GM18907 (cell line): ENCODE data around the gene ZFPL1.

Source experiments
- ATAC-seq: cut with Tn5 transposase; IDR thresholded peaks from one replicate; pipeline ENCODE4 v1.9.1; 2021; ENCODE audit warnings: mild to moderate bottlenecking, moderate library complexity; ENCODE audit not compliant: unreplicated experiment

Gene ZFPL1

DNA sequence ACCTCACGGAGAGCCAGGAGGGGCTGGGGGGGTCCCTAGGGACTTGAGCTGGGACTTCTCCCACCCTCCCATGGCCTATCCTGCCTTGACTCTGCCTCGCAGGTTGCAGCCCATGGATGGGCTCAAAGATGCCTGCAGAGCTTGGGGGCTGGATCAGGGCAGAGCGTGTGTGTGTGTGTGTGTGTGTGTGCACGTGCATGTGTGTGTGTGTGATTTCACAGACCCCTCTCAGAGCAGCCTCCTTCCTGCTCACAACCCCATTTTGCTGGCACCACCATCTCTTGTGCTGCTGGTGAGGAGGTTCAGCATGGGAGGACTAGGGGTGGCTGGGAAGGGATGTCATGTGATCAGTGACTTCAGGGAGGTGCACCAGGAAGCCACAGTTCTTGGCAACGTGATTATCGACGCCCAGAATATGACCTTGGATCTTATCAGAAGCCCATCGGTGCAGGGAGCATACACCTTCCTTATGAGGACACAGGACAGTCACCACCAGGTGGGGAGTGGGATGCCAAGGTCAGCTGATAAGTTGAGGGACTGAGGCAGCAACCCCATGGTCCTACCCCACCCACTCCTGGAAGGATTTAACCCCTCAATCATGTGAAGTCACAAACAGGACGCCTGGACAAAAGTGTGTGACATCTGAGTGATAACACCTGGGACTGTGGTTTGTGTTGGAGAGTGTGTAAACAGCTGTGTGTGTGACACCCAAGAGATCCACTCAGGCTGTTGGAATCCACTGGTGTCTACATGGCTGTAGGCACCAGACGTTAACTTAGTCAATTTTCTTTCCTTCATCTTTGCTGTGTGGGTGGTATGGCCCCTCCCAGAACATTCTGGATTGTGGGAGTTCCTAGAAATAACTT lies 23.8 kb upstream of the ZFPL1 start:
- ATAC-seq: no peak

DNA sequence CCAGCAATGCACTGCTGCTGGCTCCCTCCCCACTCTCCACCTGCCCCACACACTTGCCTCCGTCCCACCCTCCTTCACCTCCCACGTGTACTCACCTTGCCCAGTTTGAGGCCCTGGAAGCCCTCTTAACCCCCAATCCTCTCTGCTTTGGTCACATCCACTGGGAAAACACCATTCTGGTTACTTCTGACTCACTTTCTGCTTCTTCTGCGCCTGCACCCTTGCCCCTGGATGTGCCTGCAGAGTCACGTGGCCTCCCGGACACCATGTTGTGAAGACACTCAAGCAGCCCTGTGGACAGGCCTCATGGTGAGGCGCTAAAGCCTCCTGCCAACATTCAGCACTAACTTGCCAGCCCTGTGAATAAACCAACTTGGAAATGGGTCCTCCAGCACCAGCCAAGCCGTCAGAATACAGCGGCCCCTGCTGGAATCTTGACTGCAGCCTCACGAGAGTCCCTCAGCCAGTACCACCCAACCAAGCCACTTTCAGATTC lies 23.1 kb upstream of the ZFPL1 start:
- ATAC-seq: no peak

DNA sequence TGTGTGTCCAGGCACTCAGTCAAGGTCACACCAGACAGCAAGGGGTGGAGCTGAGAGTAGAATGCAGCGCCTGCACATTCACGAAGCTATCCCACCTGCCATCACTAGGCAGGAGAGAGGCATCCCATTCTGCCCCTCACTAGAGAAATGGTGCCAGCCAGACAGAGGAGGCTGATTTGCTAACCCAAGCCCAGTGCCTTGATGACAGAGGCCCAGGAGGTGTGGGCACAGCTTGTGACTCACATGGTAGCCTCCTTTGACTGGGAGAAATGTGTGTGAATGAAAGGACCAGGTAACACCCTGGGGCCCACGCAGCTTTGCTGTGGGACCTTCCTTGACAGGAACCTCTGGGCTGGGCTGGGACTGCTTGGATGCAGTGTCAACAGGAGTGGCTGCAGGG lies 20.5 kb upstream of the ZFPL1 start:
- no peak for ATAC-seq

DNA sequence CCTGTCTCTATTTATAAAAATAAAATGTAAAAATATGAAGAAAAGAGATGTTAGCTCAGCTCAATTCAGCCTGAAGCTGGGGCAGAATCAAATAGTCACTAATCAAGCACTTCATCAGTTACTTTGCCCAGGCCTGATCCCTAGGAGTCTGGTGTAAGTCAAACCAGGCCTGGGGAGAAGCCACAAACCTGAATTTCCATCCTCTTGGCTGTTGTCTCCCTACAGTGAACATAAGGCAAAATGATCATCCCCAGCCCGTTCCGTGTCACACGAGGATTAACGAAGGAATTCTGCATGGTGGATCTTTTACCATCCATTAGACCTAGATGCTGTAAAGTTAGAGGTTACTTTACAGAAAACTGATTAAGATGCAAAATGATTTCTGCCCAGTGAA lies 19.2 kb upstream of the ZFPL1 start:
- no peak for ATAC-seq

DNA sequence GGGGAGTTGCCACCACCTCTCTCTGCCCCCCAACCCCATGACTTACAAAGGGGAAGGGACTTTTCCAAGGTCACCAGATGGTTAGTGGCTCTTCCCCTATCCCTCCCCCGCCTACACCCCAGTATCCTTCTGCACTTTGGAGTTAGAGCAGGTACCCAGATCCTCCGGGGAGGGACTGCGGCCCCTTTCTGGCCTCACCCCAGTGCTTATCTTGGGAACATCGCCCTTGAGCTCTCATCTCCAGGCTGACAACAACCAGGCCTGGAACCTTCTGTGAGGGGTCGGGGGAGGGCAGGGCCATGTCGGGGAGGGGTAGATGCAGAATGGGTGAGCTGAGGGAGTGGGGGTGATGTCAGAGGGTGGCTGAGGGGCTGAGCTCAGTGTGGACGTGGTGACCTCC lies 18.2 kb upstream of the ZFPL1 start:
- ATAC-seq: no peak

DNA sequence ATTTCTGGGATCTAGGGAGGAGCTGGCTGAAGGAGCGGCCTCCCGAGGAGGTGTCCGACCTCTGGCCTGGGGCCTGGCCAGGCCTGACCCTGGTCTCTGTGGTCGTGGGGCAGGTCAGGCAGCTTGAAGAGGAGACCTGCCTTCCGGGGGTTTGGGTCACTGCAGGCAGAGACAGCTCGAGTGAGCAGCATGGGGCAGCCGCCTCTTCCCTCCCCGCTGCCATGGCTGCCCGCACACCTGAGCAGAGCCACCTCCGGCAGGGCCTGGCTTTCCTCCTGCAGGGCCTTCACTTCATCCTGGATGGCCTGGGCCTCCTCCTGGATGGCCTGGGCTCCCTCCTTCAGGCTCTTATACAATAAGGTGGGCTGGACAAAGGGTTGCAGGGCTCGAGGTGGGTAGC lies 17.7 kb upstream of the ZFPL1 start:
- no peak for ATAC-seq

DNA sequence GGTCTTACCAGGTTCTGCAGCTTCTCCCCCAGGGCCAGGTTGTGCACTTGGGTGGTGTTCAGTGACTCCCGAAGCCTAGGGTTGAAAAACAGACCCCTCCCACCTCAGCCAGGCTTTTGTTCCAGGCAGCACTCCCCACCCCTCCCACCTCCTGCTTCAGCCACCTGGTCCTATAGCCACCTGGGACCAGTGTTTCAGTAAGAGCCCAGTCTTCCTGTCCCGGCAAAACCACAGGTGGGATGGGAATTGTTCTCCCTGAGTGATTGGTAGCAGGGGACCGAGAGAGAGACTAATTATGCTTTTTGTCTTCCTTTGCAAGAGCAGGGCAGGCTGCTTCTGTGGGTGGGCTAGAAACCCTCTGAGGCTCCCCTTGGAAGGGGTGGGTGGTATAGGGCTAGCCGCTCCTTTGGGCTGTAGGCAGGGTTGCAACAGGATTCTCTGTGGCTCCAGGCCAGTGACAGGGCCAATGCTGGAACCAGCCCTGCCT lies 17.2 kb upstream of the ZFPL1 start:
- ATAC-seq: no peak

DNA sequence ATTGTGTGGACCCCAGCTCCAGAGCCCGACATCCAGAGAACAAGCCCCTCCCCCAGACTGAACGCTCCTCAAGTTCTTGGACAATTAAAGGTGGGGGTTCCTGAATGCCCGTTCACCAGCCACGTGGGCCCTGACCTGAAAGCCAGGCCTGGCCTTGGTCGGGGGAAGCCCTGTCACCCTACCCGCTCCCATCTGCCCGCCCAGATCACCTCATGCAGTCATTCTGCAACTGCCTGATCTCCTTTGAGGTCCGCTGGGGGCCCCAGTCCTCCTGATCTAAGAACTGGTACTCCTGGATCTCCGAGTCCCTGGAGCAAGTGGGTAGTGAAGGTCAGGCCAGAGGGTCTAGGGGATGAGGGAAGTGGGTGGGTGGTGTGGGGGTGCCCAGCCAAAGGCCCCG lies 16.6 kb upstream of the ZFPL1 start:
- no peak for ATAC-seq

DNA sequence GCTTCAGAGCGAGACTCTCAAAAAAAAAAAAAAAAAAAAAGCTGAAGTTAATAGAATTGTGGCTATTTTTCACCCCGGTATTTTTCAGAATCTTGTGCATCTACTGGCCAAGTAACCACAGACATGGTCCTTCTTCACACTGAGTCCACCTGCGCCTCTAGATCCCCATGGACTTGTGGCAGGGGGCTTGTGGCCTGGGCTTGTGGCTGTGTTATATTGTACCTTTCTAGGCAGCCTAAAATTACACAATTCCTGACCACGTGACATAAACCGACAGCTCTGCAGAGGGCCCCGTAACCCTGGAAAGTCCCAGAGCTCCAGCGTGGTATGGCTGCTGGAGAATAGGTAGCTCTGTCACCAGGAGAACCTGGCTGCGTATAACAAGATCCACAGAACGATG lies 14.8 kb upstream of the ZFPL1 start:
- ATAC-seq: no peak

DNA sequence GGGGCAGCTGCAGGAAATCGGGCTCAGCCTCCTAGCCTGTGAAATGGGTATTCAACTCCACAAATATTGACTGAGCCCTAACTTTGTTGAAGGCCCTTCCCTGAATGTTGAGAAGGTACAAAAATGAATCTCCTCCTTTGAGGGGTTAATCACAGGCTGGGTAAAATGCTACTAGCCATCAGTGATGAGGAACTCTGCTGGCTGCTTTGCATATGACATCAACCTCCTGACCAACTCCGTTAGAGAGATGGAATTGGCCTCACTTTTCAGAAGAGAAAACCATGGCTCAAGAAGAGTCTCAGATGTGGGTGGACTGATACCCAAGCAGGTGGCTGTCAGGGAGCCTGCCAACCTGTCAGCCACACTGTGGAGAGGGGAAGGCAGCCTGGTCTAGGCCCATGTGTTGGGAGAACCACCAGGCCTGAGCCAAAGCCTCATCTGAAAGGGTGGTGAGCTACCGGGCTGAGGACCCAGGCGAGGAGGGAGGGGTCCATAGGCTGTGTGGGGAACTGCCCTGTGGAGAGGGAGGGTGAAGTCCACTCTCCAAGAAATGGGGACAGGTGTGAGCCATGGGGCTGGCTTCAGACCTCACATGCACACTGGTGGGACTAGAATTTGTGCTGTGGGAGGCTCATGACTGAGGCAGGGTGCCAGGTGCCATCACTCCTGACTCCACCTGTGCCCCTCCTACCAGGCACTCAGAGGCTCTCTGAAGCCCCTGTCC lies 12.0 kb upstream of the ZFPL1 start:
- no peak for ATAC-seq

DNA sequence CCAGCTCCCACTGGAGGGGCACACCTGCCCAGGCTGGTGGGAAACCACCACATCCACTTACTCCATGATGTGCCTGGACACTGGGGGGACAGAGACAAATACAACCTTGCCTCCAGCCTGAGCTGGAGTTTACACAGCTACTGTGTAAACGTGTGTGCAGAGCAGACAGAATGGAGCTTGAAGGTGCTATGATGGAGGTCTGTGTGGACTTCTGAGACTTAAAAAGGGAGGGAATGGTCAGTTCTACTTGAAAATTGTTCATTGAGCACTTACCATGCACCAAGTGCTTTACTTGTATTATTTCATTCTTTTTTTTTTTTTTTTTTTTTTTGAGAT lies 11.4 kb upstream of the ZFPL1 start:
- no peak for ATAC-seq

DNA sequence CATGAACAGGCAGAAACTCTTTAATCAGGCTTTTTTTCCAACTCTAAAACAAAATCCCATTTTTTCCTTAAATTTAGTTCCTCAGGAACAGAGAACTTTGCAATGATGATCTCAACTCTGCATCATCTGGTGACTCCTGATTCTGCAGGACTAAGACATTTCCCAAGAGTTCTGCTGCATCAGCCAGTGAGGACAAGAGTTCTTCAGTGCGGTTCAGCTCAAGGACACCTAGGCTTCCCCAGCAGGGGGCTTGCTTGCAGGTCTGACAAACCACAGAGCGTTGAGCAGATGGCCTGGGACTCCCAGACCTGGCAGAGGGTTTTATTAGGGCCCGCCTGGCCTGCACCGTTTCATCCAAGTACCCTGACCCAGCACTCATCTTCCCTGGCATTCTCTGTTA lies 6.6 kb upstream of the ZFPL1 start:
- ATAC-seq: no peak

DNA sequence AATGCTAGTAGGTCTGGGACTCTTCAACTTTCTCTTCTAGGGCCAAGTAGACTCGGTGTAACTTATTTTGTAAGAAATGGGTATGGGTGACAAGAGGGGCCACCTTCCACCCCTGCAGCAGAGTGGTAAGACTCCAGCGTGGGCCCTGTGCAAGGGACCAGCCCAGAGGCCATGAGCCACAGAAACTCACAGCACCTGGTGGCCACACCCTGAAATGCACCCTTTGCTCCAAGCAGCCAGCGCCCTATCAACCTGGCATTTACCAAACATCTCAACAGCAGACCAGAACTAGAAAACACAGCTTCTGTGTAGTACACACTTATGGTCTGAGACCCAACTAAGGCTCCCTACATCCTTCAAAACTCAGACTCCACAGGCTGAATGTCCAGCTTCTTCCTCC lies 5.9 kb upstream of the ZFPL1 start:
- ATAC-seq: peak; percentile 49

DNA sequence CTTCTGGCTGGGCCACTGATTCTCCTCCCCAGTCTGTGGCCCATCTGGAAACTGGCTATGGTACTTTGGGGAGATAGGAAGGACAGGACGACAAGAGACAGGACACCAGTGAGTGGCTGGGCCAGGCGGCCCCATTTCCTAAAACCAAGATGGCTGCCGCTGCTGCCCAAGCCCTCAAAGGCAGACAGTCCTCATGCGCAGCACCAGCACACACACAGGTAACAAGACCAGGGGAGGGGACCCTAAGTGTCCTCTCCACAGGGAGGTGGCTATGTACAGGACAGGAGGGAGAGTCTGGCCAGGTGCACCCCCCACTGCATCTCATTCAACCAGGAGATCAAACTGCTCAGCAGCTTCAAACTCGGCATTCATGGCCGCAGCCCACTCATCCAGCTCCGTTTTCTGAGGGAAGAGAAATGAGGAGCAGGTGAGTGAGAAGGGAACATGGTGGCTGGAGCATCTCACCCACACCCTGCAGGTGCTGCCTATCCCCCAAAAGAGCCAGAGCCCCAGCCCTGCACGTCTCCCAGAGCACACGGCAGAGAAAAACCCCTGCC lies 5.2 kb upstream of the ZFPL1 start:
- ATAC-seq: no peak

DNA sequence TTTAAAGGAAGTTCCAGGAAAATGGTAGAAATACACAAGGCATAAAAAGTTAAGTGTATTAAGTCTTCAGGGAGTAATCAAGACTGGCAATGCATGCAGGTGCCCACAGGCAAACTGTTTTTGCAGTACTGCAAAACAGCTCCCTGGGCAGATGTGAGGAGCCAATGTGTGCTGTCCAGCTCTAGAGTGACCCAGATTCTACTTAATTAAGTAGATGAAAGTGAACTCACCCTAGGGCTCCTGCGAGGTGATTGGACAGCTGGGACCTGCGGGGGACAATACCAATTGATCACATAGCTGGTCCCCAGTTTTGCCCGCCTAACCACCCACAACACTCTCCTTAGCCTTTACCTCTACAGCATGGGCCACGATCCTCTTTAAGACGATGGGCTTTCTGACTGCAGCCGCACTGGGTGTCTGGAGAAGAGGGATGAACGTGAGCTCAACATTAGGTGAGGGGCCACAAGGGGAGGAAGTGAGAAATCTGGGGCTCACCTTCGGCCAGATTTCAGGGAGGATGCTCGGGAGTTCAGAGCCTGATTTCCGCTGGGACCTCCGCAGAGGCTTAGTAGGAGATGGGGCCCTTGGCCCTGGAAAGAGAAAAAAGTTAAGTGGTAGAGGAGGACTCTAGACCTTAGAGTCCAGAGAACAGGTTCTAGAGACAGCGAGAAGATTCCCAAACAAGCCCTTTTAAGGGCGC lies 738 bp upstream of the ZFPL1 start:
- ATAC-seq: peak; percentile 20

DNA sequence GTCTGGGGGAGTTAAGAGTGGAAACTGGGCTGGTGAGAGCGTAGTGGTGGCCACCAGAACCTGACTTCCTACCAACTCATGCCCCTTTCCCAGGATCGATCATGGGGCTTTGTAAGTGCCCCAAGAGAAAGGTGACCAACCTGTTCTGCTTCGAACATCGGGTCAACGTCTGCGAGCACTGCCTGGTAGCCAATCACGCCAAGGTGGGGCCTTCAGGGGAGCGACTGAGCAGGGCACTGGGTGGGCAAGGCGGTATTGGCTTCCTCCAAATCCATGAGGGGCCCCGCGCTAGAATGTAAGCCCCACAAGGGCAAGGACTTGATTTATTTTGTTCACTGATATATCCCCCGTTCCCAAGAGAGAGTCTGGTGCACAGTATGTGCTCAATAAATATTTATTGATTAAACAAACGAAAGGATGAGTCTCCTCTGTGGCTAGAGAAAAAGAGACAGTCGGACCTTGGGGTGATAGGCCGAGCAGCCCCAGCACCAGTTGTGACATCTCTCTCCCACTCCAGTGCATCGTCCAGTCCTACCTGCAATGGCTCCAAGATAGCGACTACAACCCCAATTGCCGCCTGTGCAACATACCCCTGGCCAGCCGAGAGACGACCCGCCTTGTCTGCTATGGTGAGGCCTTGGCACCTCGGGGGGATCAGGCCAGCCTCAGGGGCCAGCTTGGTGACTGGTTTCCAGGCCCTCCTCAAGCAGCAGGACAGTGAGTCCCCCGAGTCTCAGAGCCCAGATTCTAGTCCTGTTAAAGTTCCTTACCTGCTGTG lies 765 bp downstream of the ZFPL1 start:
- ATAC-seq: peak; percentile 14

DNA sequence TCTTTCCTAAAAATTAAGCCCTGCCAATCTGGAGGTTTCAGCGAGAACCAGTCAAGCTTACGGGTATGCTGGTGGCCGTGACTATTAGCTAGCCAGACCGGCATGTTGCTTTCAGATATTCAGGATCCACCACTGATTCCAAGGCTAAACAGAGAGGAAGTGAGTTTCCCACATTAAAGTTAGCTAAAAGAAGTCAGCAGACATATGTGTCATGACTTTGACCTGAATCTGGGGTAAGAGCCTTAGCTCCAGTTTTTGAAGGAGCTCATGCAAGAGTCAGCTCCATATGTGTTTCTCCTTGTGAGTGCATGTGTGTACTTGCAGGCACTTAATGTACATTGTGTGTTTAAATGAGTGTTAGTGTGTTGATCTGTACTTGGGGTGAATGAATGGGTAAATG lies 1.4 kb downstream of the ZFPL1 start:
- ATAC-seq: no peak

DNA sequence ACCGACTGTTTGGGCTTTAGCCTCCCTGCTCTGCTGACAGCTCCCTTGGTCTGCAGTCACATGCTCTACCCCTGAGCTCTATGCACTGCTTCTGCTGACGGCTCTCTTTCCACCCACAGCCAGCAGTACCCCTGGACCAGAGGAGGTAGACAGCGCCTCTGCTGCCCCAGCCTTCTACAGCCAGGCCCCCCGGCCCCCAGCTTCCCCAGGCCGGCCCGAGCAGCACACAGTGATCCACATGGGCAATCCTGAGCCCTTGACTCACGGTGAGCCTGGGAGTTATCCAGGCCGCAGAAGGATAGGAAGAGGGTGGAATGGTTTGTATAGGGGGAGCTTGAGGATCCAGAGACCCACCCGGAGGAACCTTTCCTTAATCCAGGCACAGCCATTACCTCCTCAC lies 2.8 kb downstream of the ZFPL1 start:
- no peak for ATAC-seq

DNA sequence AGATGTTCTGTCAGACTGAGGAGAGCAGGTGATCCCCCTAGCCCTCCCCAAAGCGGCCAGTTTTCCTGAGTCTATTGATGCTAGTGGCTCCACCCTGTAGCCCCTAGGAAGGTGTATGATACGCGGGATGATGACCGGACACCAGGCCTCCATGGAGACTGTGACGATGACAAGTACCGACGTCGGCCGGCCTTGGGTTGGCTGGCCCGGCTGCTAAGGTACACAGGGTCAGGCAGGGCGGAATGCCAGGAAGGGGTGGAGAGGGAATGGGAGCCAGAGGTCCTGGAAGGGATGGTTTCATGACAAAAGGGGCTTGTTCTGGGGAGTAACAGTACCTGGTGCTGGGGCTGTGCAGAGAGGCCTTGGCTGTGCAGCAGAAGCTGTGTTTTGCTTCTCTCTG lies 3.2 kb downstream of the ZFPL1 start:
- no peak for ATAC-seq

DNA sequence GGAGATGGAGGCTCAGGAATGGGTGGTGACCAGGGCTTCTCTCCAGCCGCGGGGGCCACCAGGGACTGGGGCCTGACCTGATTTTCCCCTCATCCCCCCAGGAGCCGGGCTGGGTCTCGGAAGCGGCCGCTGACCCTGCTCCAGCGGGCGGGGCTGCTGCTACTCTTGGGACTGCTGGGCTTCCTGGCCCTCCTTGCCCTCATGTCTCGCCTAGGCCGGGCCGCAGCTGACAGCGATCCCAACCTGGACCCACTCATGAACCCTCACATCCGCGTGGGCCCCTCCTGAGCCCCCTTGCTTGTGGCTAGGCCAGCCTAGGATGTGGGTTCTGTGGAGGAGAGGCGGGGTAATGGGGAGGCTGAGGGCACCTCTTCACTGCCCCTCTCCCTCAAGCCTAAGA lies 3.8 kb downstream of the ZFPL1 start:
- no peak for ATAC-seq

DNA sequence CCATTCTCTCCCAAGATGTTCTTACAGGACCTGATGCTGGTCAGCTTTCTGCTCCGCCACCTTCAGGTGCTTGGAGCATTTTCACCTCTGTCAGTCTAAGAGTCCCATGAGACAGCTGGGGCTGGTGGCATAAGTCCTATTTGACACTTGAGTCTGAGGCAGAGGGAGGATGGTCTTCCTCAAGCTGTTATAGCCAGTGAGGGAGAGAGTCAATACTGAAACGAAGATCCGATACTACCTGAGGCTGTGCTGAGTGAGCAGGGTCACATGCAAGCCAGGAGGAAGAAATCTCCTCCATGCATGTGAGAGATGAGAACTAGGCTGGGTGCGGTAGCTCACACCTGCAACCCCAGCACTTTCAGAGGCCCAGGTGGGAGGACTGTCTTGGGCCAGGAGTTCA lies 5.6 kb downstream of the ZFPL1 start:
- ATAC-seq: no peak
